GM19372 (cell line): ENCODE measurements around the gene PI4KA.
A peak's percentile ranks its signal among the peaks of the same experiment; 100 is the strongest.
"Not testable (repeated sequence)": the region's sequence is repeated elsewhere in the genome, so short reads cannot be mapped to it uniquely, and the experiment has no call there.

ENCODE experiments used
- ATAC-seq: cut with Tn5 transposase; IDR thresholded peaks from one replicate; pipeline ENCODE4 v1.9.1; 2021; ENCODE audit warnings: mild to moderate bottlenecking, low read depth, moderate library complexity; ENCODE audit not compliant: unreplicated experiment

Gene PI4KA

GRCh38 chr22:20858615-20859416 lies at the start of gene PI4KA, which contains the start of gene SNAP29:
TSS of gene PI4KA (minus strand) at chr22:20858811. CDS start at chr22:20858725, 86 bp downstream.
TSS of gene SNAP29 (plus strand) at chr22:20859007. CDS start at chr22:20859111, 104 bp downstream.
- ATAC-seq: peak; percentile 92

GRCh38 chr22:20906387-20906767 lies 47.8 kb upstream of the PI4KA start:
- ATAC-seq: no peak

- ATAC-seq: no peak
These were observed 47.1 kb upstream of the PI4KA start for GRCh38 chr22:20905415-20906386.

- ATAC-seq: no peak
These were observed 46.4 kb upstream of the PI4KA start for GRCh38 chr22:20904980-20905355.

GRCh38 chr22:20904008-20904979 lies 45.7 kb upstream of the PI4KA start:
- ATAC-seq: no peak

GRCh38 chr22:20903093-20903492 lies 44.5 kb upstream of the PI4KA start:
- no peak for ATAC-seq

- not testable (repeated sequence) for ATAC-seq
These were observed 42.8 kb upstream of the PI4KA start for GRCh38 chr22:20901093-20902033.

GRCh38 chr22:20899827-20900423 lies 41.3 kb upstream of the PI4KA start:
- no peak for ATAC-seq

- ATAC-seq: not testable (repeated sequence)
These were observed 39.1 kb upstream of the PI4KA start for GRCh38 chr22:20897737-20898136.

GRCh38 chr22:20890975-20891374 lies 32.4 kb upstream of the PI4KA start:
- ATAC-seq: no peak

- ATAC-seq: no peak
These were observed 31.4 kb upstream of the PI4KA start for GRCh38 chr22:20889904-20890540.

GRCh38 chr22:20889025-20889704 lies 30.6 kb upstream of the PI4KA start:
- ATAC-seq: no peak

- no peak for ATAC-seq
These were observed 28.8 kb upstream of the PI4KA start for GRCh38 chr22:20887375-20887774.

GRCh38 chr22:20885557-20886323 lies 27.1 kb upstream of the PI4KA start:
- no peak for ATAC-seq

GRCh38 chr22:20885017-20885556 lies 26.5 kb upstream of the PI4KA start:
- ATAC-seq: no peak

GRCh38 chr22:20884454-20884853 lies 25.8 kb upstream of the PI4KA start:
- no peak for ATAC-seq

GRCh38 chr22:20882855-20883254 lies 24.2 kb upstream of the PI4KA start:
- ATAC-seq: no peak
